Mesendoderm (in vitro differentiated cells): ENCODE measurements around the gene HEATR3.

Source experiments
- DNase-seq: peaks from one replicate; pipeline ENCODE4 v3.0.0; 2013
- H2AK5ac ChIP-seq: 2 replicates; pipeline ENCODE4 v1.6.1; 2013; ENCODE audit warnings: low read length, inconsistent platforms
- H2BK120ac ChIP-seq: 2 replicates; pipeline ENCODE4 v1.6.1; 2013; ENCODE audit warnings: low read depth, mild to moderate bottlenecking, low read length, moderate library complexity, mixed read lengths
- H2BK15ac ChIP-seq: replicated peaks from 2 replicates; pipeline ENCODE4 v1.6.1; 2013; ENCODE audit warnings: low read depth, mild to moderate bottlenecking, moderate library complexity
- H2BK5ac ChIP-seq: 2 replicates; pipeline ENCODE4 v1.6.1; 2013; ENCODE audit warnings: low read length, inconsistent platforms
- H3K18ac ChIP-seq: 2 replicates; pipeline ENCODE4 v1.6.1; 2013; ENCODE audit warnings: mild to moderate bottlenecking, low read length, mixed read lengths
- H3K23ac ChIP-seq: one replicate; pipeline ENCODE4 v1.6.1; 2013; ENCODE audit warnings: low read length
- H3K27ac ChIP-seq: 2 replicates; pipeline ENCODE4 v1.5.1; 2013; ENCODE audit warnings: low read depth, mild to moderate bottlenecking, inconsistent platforms, low read length, moderate library complexity
- H3K27me3 ChIP-seq: 2 replicates; pipeline ENCODE4 v1.6.1; 2013; ENCODE audit warnings: low read length, control low read depth, mild to moderate bottlenecking, inconsistent platforms; ENCODE audit not compliant: insufficient read depth, poor library complexity
- H3K36me3 ChIP-seq: 2 replicates; pipeline ENCODE4 v1.6.1; 2013; ENCODE audit warnings: low read length, inconsistent platforms; ENCODE audit not compliant: control insufficient read depth, insufficient read depth
- H3K4ac ChIP-seq: one replicate; pipeline ENCODE4 v1.6.1; 2013; ENCODE audit warnings: low read depth, mild to moderate bottlenecking, low read length, moderate library complexity
- H3K4me1 ChIP-seq: 2 replicates; pipeline ENCODE4 v1.6.1; 2013; ENCODE audit warnings: low read depth, low read length, inconsistent platforms; ENCODE audit not compliant: control insufficient read depth
- H3K4me2 ChIP-seq: 2 replicates; pipeline ENCODE4 v1.6.1; 2013; ENCODE audit warnings: low read length
- H3K4me3 ChIP-seq: 2 replicates; pipeline ENCODE4 v1.5.1; 2013; ENCODE audit warnings: mild to moderate bottlenecking, low read length
- H3K56ac ChIP-seq: one replicate; pipeline ENCODE4 v1.6.1; 2013; ENCODE audit warnings: low read length
- H3K79me1 ChIP-seq: 2 replicates; pipeline ENCODE4 v1.6.1; 2013; ENCODE audit warnings: low read length, inconsistent platforms
- H3K79me2 ChIP-seq: 2 replicates; pipeline ENCODE4 v1.6.1; 2013; ENCODE audit warnings: mild to moderate bottlenecking, low read length; ENCODE audit not compliant: control insufficient read depth, insufficient read depth
- H3K9ac ChIP-seq: 2 replicates; pipeline ENCODE4 v1.6.1; 2013; ENCODE audit warnings: low read length, inconsistent platforms
- H4K5ac ChIP-seq: one replicate; pipeline ENCODE4 v1.6.1; 2013; ENCODE audit warnings: low read length
- H4K8ac ChIP-seq: one replicate; pipeline ENCODE4 v1.6.1; 2013; ENCODE audit warnings: low read depth, mild to moderate bottlenecking, control low read depth, low read length, moderate library complexity
- WGBS: extraction: QIAGEN DNeasy Blood & Tissue Kit; methylation state at CpG from one replicate; pipeline ENCODE4 v1.1.7; 2013; ENCODE audit warnings: low lambda C conversion rate, missing lambda C conversion rate; ENCODE audit not compliant: insufficient coverage; ENCODE audit errors: extremely low coverage; 5-methylcytosine and 5-hydroxymethylcytosine counted together

Gene HEATR3

DNA sequence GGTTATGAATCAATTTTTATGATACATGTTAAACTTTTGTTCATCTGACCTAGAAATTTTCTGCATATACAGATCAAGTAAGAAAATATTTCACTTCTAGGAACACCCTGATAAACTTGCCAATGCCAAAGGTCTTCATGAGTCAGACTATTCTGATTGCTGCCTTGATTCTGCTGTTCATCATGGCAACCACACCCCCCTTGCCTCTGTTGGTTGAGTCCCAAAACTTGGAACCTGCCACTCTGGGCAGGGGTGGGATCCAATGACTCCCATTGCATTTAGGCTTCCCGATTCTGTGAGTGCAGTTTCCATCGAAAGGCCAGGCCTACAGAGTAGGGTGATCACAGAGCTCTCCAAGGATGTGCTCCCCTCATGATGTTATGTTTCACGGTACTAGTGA lies 71.5 kb downstream of the HEATR3 start:
- Histone ChIP-seq H2AK5ac (no peak overlapping the region), H3K36me3 (no peaks in the 10 kb centered on the region), H3K79me1 (no peaks in the 10 kb centered on the region), H3K27me3 (no peaks in the 10 kb centered on the region), H3K27ac (no peak overlapping the region), H2BK15ac (no peak overlapping the region), H2BK120ac (no peak overlapping the region), H4K8ac (no peak overlapping the region), H3K4me3 (no peak overlapping the region), H4K5ac (no peak overlapping the region), H3K23ac (no peak overlapping the region), H3K79me2 (no peaks in the 10 kb centered on the region), H3K9ac (no peak overlapping the region), H3K56ac (no peak overlapping the region), H3K4ac (no peak overlapping the region), H3K4me1 (no peaks in the 10 kb centered on the region), H3K18ac (no peak overlapping the region), H3K4me2 (no peak overlapping the region), H2BK5ac (no peak overlapping the region)
- WGBS = no CpG with 5 or more reads among the region's 3 CpGs
- no peak for DNase-seq

DNA sequence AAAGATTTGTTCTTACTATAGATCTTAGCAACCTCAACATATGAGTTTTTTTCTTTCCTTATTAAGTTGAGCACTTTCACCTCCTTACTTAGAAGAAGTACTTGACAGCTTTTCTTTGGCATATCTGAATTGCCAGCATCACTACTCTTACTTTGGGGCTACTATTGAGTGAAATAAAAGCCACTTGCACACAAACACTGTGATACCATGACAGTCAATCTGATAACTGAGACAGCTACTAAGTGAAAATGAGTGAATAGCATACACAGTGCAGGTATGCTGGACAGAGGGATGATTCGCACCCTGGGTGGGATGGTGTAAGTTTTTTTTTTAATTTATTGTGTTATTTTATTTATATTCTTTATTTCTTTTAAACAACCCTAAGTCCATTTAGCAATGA lies 73.8 kb downstream of the HEATR3 start:
- Histone ChIP-seq H3K56ac (no peak overlapping the region), H3K27ac (no peak overlapping the region), H3K4me3 (no peak overlapping the region), H3K4me2 (no peak overlapping the region), H3K4ac (no peak overlapping the region), H3K23ac (no peak overlapping the region), H3K79me2 (no peaks in the 10 kb centered on the region), H3K27me3 (no peaks in the 10 kb centered on the region), H2BK120ac (no peak overlapping the region), H4K8ac (no peak overlapping the region), H4K5ac (no peak overlapping the region), H3K4me1 (no peaks in the 10 kb centered on the region), H2BK5ac (no peak overlapping the region), H3K9ac (no peak overlapping the region), H2BK15ac (no peak overlapping the region), H3K79me1 (no peaks in the 10 kb centered on the region), H2AK5ac (no peak overlapping the region), H3K18ac (no peak overlapping the region), H3K36me3 (no peaks in the 10 kb centered on the region)
- DNase-seq = no peak
- WGBS = no CpG with 5 or more reads among the region's 1 CpG

DNA sequence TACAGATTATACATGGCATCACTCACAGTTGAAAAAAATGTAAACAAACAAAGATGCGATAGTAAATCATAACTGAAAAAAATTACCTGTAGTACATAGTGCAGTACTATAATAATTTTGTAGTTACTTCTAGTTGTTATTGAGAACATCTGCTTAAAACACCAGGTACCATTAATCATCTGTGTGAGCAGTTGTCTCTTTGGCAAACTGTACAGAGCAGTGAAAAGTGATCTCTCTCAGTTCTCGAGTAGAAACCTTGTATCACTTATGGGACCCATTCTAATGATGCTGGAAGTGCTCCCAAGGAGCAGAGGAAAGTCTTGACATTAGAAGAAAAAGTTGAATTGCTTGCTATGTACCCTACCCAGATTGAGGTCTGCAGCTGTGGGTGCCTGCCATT lies 78.4 kb downstream of the HEATR3 start:
- Histone ChIP-seq H2BK5ac (no peak overlapping the region), H3K27ac (no peak overlapping the region), H3K4ac (no peak overlapping the region), H4K5ac (no peak overlapping the region), H3K56ac (no peak overlapping the region), H3K4me1 (no peaks in the 10 kb centered on the region), H3K79me1 (no peaks in the 10 kb centered on the region), H3K9ac (no peak overlapping the region), H3K27me3 (no peaks in the 10 kb centered on the region), H3K23ac (no peak overlapping the region), H2BK120ac (no peak overlapping the region), H3K36me3 (no peaks in the 10 kb centered on the region), H3K4me2 (no peak overlapping the region), H4K8ac (no peak overlapping the region), H2BK15ac (no peak overlapping the region), H3K79me2 (no peaks in the 10 kb centered on the region), H2AK5ac (no peak overlapping the region), H3K18ac (no peak overlapping the region), H3K4me3 (no peak overlapping the region)
- no peak for DNase-seq
- no CpG with 5 or more reads among the region's 2 CpGs for WGBS

DNA sequence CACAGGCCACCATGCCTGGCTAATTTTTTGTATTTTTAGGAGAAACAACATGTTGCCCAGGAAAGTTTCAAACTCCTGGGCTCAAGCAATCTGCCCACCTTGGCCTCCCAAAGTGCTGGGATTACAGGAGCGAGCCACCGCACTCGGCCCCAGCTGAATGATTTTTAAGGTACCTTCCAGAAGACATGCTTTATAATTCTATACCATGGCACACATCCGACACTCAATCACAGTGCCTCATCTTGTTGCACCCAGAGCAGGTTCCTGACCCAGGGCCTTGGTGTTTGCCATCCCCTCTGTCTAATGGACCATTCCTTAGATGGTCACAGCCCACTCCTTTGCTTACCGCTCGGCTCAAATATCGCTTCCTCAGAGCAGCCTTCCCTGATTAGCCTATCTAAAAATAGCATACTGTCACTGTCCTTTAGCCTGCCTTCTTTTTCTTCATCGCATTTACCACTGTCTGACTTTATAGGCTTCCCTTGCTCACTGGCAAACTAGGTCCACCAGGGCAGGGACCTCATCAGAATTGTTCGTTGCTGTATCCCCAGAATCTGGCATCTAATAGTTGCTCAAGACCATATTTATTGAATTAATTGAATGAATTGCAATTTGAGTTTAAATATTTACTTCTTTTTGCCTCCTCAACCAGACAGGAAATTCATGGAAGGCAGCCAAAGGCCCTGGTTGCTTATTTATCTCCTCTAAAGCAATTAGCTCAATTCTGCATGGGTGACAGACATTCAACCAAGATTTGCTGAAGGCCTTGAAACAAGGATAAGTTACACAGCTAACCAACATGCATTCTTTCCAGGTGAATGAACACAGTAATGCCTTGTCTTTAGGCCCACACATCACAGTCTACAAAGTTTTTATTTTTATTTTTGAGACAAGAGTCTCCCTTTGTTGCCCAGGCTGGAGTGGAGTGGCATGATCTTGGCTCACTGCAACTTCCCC lies 81.0 kb downstream of the HEATR3 start:
- H3K4me2 ChIP-seq = no peak overlapping the region
- H4K5ac ChIP-seq = no peak overlapping the region
- H3K9ac ChIP-seq = no peak overlapping the region
- DNase-seq = no peak
- no CpG with 5 or more reads among the region's 9 CpGs for WGBS
- no peak overlapping the region for H4K8ac ChIP-seq
- H3K4ac ChIP-seq = no peak overlapping the region
- no peak overlapping the region for H3K56ac ChIP-seq
- no peak overlapping the region for H3K18ac ChIP-seq
- no peaks in the 10 kb centered on the region for H3K27me3 ChIP-seq
- H3K36me3 ChIP-seq = no peaks in the 10 kb centered on the region
- H3K23ac ChIP-seq = no peak overlapping the region
- no peaks in the 10 kb centered on the region for H3K4me1 ChIP-seq
- no peak overlapping the region for H3K27ac ChIP-seq
- no peak overlapping the region for H2AK5ac ChIP-seq
- no peak overlapping the region for H2BK5ac ChIP-seq
- no peak overlapping the region for H3K4me3 ChIP-seq
- H3K79me2 ChIP-seq = no peaks in the 10 kb centered on the region
- H2BK15ac ChIP-seq = no peak overlapping the region
- H3K79me1 ChIP-seq = no peaks in the 10 kb centered on the region
- H2BK120ac ChIP-seq = no peak overlapping the region

DNA sequence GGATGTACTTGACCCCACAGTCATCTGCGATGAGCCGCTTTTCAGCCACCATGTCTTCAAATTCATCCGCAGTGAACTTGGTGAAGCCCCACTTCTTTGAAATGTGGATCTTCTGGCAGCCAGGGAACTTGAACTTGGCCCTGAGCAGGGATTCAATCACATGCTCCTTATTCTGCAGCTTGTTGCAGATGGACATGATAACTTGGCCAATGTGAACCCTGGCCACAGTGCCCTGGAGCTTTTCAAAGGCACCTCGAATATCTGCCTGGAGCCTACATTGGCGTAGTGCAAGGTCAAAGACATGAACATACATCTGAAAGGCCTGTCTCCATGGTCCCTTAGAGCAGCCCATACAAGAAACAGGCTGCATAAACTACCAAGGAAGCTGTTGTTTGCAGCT lies 85.6 kb downstream of the HEATR3 start:
- no peak overlapping the region for H2BK15ac ChIP-seq
- no peak overlapping the region for H3K9ac ChIP-seq
- no peak overlapping the region for H3K56ac ChIP-seq
- no peak overlapping the region for H2AK5ac ChIP-seq
- H3K4me2 ChIP-seq = no peak overlapping the region
- H2BK120ac ChIP-seq = no peak overlapping the region
- no peak overlapping the region for H3K18ac ChIP-seq
- peaks cover 6% of the 10 kb centered on the region for H3K4me1 ChIP-seq
- no peak overlapping the region for H2BK5ac ChIP-seq
- H3K4ac ChIP-seq = no peak overlapping the region
- no peak overlapping the region for H4K5ac ChIP-seq
- no peak overlapping the region for H3K4me3 ChIP-seq
- no peaks in the 10 kb centered on the region for H3K27me3 ChIP-seq
- no peak overlapping the region for H4K8ac ChIP-seq
- no peak overlapping the region for H3K23ac ChIP-seq
- H3K36me3 ChIP-seq = no peaks in the 10 kb centered on the region
- H3K79me1 ChIP-seq = peaks cover 7% of the 10 kb centered on the region
- no CpG with 5 or more reads among the region's 5 CpGs for WGBS
- DNase-seq = no peak
- peaks cover 18% of the 10 kb centered on the region for H3K79me2 ChIP-seq
- H3K27ac ChIP-seq = no peak overlapping the region

DNA sequence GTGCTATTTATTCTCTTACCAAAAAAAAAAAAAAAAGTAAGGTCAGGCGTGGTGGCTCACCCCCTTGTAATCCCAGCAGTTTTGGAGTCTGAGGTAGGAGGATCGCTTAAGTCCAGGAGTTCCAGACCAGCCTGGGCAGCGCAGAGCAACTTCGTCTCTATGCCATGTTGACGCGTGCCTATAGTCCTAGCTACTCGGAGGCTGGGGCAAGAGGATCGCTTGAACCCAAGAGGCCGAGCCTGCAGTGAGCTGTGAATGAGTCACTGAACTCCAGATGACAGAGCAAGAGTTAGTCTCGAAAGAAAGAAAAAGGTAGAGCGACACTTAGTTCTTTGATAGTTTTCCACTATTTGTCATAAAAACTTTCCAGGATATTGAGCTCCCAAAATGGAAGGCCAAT lies 86.0 kb downstream of the HEATR3 start:
- H3K27me3 ChIP-seq = no peaks in the 10 kb centered on the region
- no peak overlapping the region for H3K4ac ChIP-seq
- no peak overlapping the region for H3K4me2 ChIP-seq
- H2AK5ac ChIP-seq = no peak overlapping the region
- H3K18ac ChIP-seq = no peak overlapping the region
- H3K36me3 ChIP-seq = no peaks in the 10 kb centered on the region
- no peak overlapping the region for H3K9ac ChIP-seq
- peaks cover 7% of the 10 kb centered on the region for H3K79me1 ChIP-seq
- H4K8ac ChIP-seq = no peak overlapping the region
- peaks cover 21% of the 10 kb centered on the region for H3K79me2 ChIP-seq
- H2BK15ac ChIP-seq = no peak overlapping the region
- peaks cover 6% of the 10 kb centered on the region for H3K4me1 ChIP-seq
- no CpG with 5 or more reads among the region's 11 CpGs for WGBS
- H2BK120ac ChIP-seq = no peak overlapping the region
- H2BK5ac ChIP-seq = no peak overlapping the region
- no peak overlapping the region for H3K56ac ChIP-seq
- no peak overlapping the region for H3K23ac ChIP-seq
- DNase-seq = no peak
- no peak overlapping the region for H3K27ac ChIP-seq
- no peak overlapping the region for H4K5ac ChIP-seq
- no peak overlapping the region for H3K4me3 ChIP-seq
